SU-DHL-6 (cell line): Measurements from ENCODE around the gene CRADD.

Experiments
- H2AFZ ChIP-seq: fragments of 200-600 bp; sonication (generic); 2 replicates; pipeline ENCODE4 v1.6.1; 2014; ENCODE audit warnings: low read depth, mild to moderate bottlenecking, moderate library complexity, mixed read lengths, antibody characterized with exemption, low read length; ENCODE audit not compliant: severe bottlenecking
- H3F3A ChIP-seq: fragments of 200-600 bp; shearing (Covaris generic); 2 replicates; pipeline ENCODE4 v1.6.0; 2016; ENCODE audit warnings: antibody characterized with exemption, mild to moderate bottlenecking; ENCODE audit not compliant: insufficient read depth
- H3K27ac ChIP-seq: fragments of 200-600 bp; sonication (generic); 2 replicates; pipeline ENCODE4 v1.5.1; 2016; ENCODE audit warnings: low read depth, mild to moderate bottlenecking, low read length, moderate library complexity, mixed read lengths
- H3K27me3 ChIP-seq: fragments of 200-600 bp; sonication (generic), shearing (Covaris generic); 2 replicates; pipeline ENCODE4 v1.6.0; 2014; ENCODE audit warnings: mild to moderate bottlenecking, low read length
- H3K36me3 ChIP-seq: fragments of 200-600 bp; sonication (generic); 2 replicates; pipeline ENCODE4 v1.6.1; 2014; ENCODE audit warnings: mild to moderate bottlenecking, low read length, mixed read lengths
- H3K4me2 ChIP-seq: fragments of 300-600, 200-600 bp; shearing (Covaris generic), sonication (generic); 2 replicates; pipeline ENCODE4 v1.6.0; 2014; ENCODE audit warnings: low read length, low read depth, mild to moderate bottlenecking; ENCODE audit not compliant: poor library complexity, severe bottlenecking
- H3K4me3 ChIP-seq: fragments of 200-600 bp; sonication (generic); 2 replicates; pipeline ENCODE4 v1.5.1; 2014; ENCODE audit warnings: antibody characterized with exemption, low read length, mild to moderate bottlenecking, mixed read lengths; ENCODE audit not compliant: insufficient read depth, poor library complexity, severe bottlenecking
- H3K79me2 ChIP-seq: fragments of 200-600 bp; sonication (generic); 2 replicates; pipeline ENCODE4 v1.6.1; 2014; ENCODE audit warnings: mild to moderate bottlenecking, low read length, moderate library complexity; ENCODE audit not compliant: insufficient read depth
- H3K9ac ChIP-seq: fragments of 200-600 bp; sonication (generic); 2 replicates; pipeline ENCODE4 v1.7.0; 2014; ENCODE audit warnings: mild to moderate bottlenecking, low read length
- H3K9me2 ChIP-seq: fragments of 200-600 bp; sonication (generic); replicated peaks from 2 replicates; pipeline ENCODE4 v1.6.1; 2014; ENCODE audit warnings: low read length; ENCODE audit not compliant: insufficient read depth
- H3K9me3 ChIP-seq: fragments of 200-600 bp; sonication (generic); 2 replicates; pipeline ENCODE4 v1.6.1; 2014; ENCODE audit warnings: low read length, mixed read lengths; ENCODE audit not compliant: insufficient read depth
- H4K20me1 ChIP-seq: fragments of 200-600 bp; sonication (generic); 2 replicates; pipeline ENCODE4 v1.6.1; 2014; ENCODE audit warnings: low read depth, mild to moderate bottlenecking, antibody characterized with exemption, low read length, moderate library complexity, mixed read lengths
- CTCF ChIP-seq: fragments of 200-600 bp; sonication (generic); IDR thresholded peaks from one replicate; pipeline ENCODE4 v1.5.1; 2017; ENCODE audit warnings: antibody characterized with exemption, mild to moderate bottlenecking, low read length, moderate library complexity; ENCODE audit not compliant: insufficient read depth, poor library complexity, severe bottlenecking
- EZH2phosphoT487 ChIP-seq: fragments of 200-600 bp; sonication (generic), shearing (Covaris generic); conservative IDR thresholded peaks from 2 replicates; pipeline ENCODE4 v1.6.1; 2018; ENCODE audit warnings: mild to moderate bottlenecking, antibody characterized with exemption, low read length, moderate library complexity, mixed read lengths

CRADD gene

GRCh38 chr12:93841671-93842070 is 164.5 kb downstream of the CRADD start:
- Histone ChIP-seq H3K27me3 (no peaks in the 10 kb centered on the region), H3K9me3 (no peaks in the 10 kb centered on the region), H3K9me2 (no peaks in the 10 kb centered on the region), H3K4me3 (no peak overlapping the region), H3K79me2 (no peaks in the 10 kb centered on the region), H3F3A (no peaks in the 10 kb centered on the region), H3K4me2 (no peak overlapping the region), H3K36me3 (no peaks in the 10 kb centered on the region), H3K9ac (no peak overlapping the region), H2AFZ (no peak overlapping the region), H4K20me1 (no peaks in the 10 kb centered on the region), H3K27ac (no peak overlapping the region)
- TF ChIP-seq CTCF (no peak), EZH2phosphoT487 (no peak)

- no peak overlapping the region for H3K9ac ChIP-seq
- H3K27me3 ChIP-seq: no peaks in the 10 kb centered on the region
- peaks cover 4% of the 10 kb centered on the region; the same call in 1 of the 2 replicates for H3F3A ChIP-seq
- no peak overlapping the region for H3K4me3 ChIP-seq
- H3K9me2 ChIP-seq: no peaks in the 10 kb centered on the region
- H3K9me3 ChIP-seq: no peaks in the 10 kb centered on the region
- H3K27ac ChIP-seq: no peak overlapping the region
- no peaks in the 10 kb centered on the region for H3K36me3 ChIP-seq
- no peaks in the 10 kb centered on the region for H3K79me2 ChIP-seq
- TF ChIP-seq CTCF: no peak
- TF ChIP-seq EZH2phosphoT487: no peak
- H4K20me1 ChIP-seq: no peaks in the 10 kb centered on the region
- no peak overlapping the region for H3K4me2 ChIP-seq
- no peak overlapping the region for H2AFZ ChIP-seq
Measured at GRCh38 chr12:93844164-93844784, 167.1 kb downstream of the CRADD start.

GRCh38 chr12:93846936-93847516 is 169.9 kb downstream of the CRADD start:
- no peaks in the 10 kb centered on the region for H4K20me1 ChIP-seq
- no peak overlapping the region for H3K4me2 ChIP-seq
- TF ChIP-seq CTCF (no peak), EZH2phosphoT487 (no peak)
- no peaks in the 10 kb centered on the region for H3K9me3 ChIP-seq
- H3K4me3 ChIP-seq: no peak overlapping the region
- H3K27me3 ChIP-seq: no peaks in the 10 kb centered on the region
- H2AFZ ChIP-seq: no peak overlapping the region
- H3K79me2 ChIP-seq: no peaks in the 10 kb centered on the region
- no peaks in the 10 kb centered on the region for H3K9me2 ChIP-seq
- peaks cover 4% of the 10 kb centered on the region; the same call in 1 of the 2 replicates for H3F3A ChIP-seq
- no peak overlapping the region for H3K9ac ChIP-seq
- no peak overlapping the region for H3K27ac ChIP-seq
- H3K36me3 ChIP-seq: no peaks in the 10 kb centered on the region
